DMS153 treated with DMSO at 0.1 percent for 48 hours (cell line): ENCODE data around the gene KIAA1143.

Experiments used
- DNase-seq: peaks from one replicate; lab custom pipeline; 2025; ENCODE audit not compliant: unreplicated experiment; lab: John Stamatoyannopoulos, UW

Gene KIAA1143

GRCh38 chr3:44761424-44762169, at the start of gene KIAA1143, which contains the start of gene KIF15:
TSS of gene KIAA1143 (minus strand) at chr3:44761619. CDS start at chr3:44761602, 17 bp downstream.
TSS of gene KIF15 (plus strand) at chr3:44761794. CDS start at chr3:44761866, 72 bp downstream.
- peak; percentile 55 for DNase-seq

GRCh38 chr3:44805960-44806359, 44.5 kb upstream of the KIAA1143 start:
- DNase-seq, result no peak

- DNase-seq, result no peak
Observed at GRCh38 chr3:44803298-44803697, 41.9 kb upstream of the KIAA1143 start.

- DNase-seq, result no peak
Observed at GRCh38 chr3:44802011-44802410, 40.6 kb upstream of the KIAA1143 start.

- DNase-seq, result no peak
Observed at GRCh38 chr3:44795197-44795596, 33.8 kb upstream of the KIAA1143 start.

- no peak for DNase-seq
Observed at GRCh38 chr3:44782891-44783290, 21.5 kb upstream of the KIAA1143 start.

- DNase-seq, result no peak
Observed at GRCh38 chr3:44772099-44772442, 10.7 kb upstream of the KIAA1143 start.

GRCh38 chr3:44771424-44772098, 10.1 kb upstream of the KIAA1143 start:
- DNase-seq, result no peak

GRCh38 chr3:44764248-44764647, 2.8 kb upstream of the KIAA1143 start:
- no peak for DNase-seq

- DNase-seq, result no peak
Observed at GRCh38 chr3:44762690-44763089, 1.3 kb upstream of the KIAA1143 start.

GRCh38 chr3:44762170-44762677, 805 bp upstream of the KIAA1143 start:
- DNase-seq, result no peak

- no peak for DNase-seq
Observed at GRCh38 chr3:44761101-44761423, 357 bp downstream of the KIAA1143 start.

GRCh38 chr3:44734646-44735168, 26.7 kb downstream of the KIAA1143 start:
- no peak for DNase-seq

- peak; percentile 38 for DNase-seq
Observed at GRCh38 chr3:44729384-44729910, 32.0 kb downstream of the KIAA1143 start, which contains the start of gene ZNF501. TSS of gene ZNF501 (plus strand) at chr3:44729635. CDS start at chr3:44734422, 4,787 bp downstream.

GRCh38 chr3:44722103-44722401, 39.4 kb downstream of the KIAA1143 start:
- no peak for DNase-seq

GRCh38 chr3:44721231-44722102, 40.0 kb downstream of the KIAA1143 start:
- no peak for DNase-seq

GRCh38 chr3:44712455-44713075, 48.9 kb downstream of the KIAA1143 start, which contains the start of gene ZNF502:
TSS of gene ZNF502 (plus strand) at chr3:44712660. CDS start at chr3:44720262, 7,602 bp downstream.
- peak; percentile 54 for DNase-seq
